Muscle layer of duodenum (tissue), 2 donors: Measurements from ENCODE around the gene NTRK2.

Experiments
- H3K27ac ChIP-seq: one replicate; pipeline ENCODE4 v1.7.0; 2013; ENCODE audit warnings: mild to moderate bottlenecking, low read length
- H3K27me3 ChIP-seq: one replicate; pipeline ENCODE4 v1.7.0; 2013; ENCODE audit warnings: low read depth, mild to moderate bottlenecking, control low read depth, low read length
- H3K36me3 ChIP-seq, 2 donors: one replicate each; pipeline ENCODE4 v1.7.0; 2013; ENCODE audit warnings: low read length in 2 of 2, control low read depth in 1 of 2, mild to moderate bottlenecking in 1 of 2; ENCODE audit not compliant: insufficient read depth in 2 of 2, control insufficient read depth in 1 of 2
- H3K4me1 ChIP-seq, 2 donors: one replicate each; pipeline ENCODE4 v1.7.0; 2013; ENCODE audit warnings: low read length in 2 of 2, mild to moderate bottlenecking in 2 of 2, control low read depth in 1 of 2, moderate library complexity in 1 of 2; ENCODE audit not compliant: insufficient read depth in 2 of 2, control insufficient read depth in 1 of 2
- H3K4me3 ChIP-seq, 2 donors: one replicate each; pipeline ENCODE4 v1.7.0; 2013; ENCODE audit warnings: low read length in 2 of 2, low read depth in 1 of 2, mild to moderate bottlenecking in 1 of 2
- H3K9me3 ChIP-seq, 2 donors: one replicate each; pipeline ENCODE4 v1.7.0; 2013; ENCODE audit warnings: low read length in 2 of 2, control low read depth in 1 of 2, mild to moderate bottlenecking in 1 of 2; ENCODE audit not compliant: control insufficient read depth in 1 of 2
- donor health status: healthy.

Gene NTRK2

GRCh38 chr9:84969736-84970135 lies 300.2 kb downstream of the NTRK2 start:
- H3K9me3 ChIP-seq, result no peaks in the 10 kb centered on the region
- no peak overlapping the region for H3K27ac ChIP-seq
- no peaks in the 10 kb centered on the region for H3K4me1 ChIP-seq
- no peaks in the 10 kb centered on the region for H3K27me3 ChIP-seq
- H3K36me3 ChIP-seq, result no peaks in the 10 kb centered on the region
- H3K4me3 ChIP-seq, result no peak overlapping the region

GRCh38 chr9:84970432-84970831 lies 300.9 kb downstream of the NTRK2 start:
- Histone ChIP-seq H3K4me1 (no peaks in the 10 kb centered on the region), H3K27me3 (no peaks in the 10 kb centered on the region), H3K9me3 (no peaks in the 10 kb centered on the region), H3K27ac (no peak overlapping the region), H3K36me3 (no peaks in the 10 kb centered on the region), H3K4me3 (no peak overlapping the region)

- H3K36me3 ChIP-seq, result no peaks in the 10 kb centered on the region
These were observed 302.0 kb downstream of the NTRK2 start for GRCh38 chr9:84971571-84971970.

GRCh38 chr9:84974258-84974657 lies 304.7 kb downstream of the NTRK2 start:
- H3K4me1 ChIP-seq, result no peaks in the 10 kb centered on the region
- H3K4me3 ChIP-seq, result no peak overlapping the region
- no peaks in the 10 kb centered on the region for H3K27me3 ChIP-seq
- no peaks in the 10 kb centered on the region for H3K9me3 ChIP-seq
- no peaks in the 10 kb centered on the region for H3K36me3 ChIP-seq
- H3K27ac ChIP-seq, result no peak overlapping the region

More at GRCh38 chr9:84971571-84971970, 302.0 kb downstream of the NTRK2 start:
- H3K27ac ChIP-seq, result no peak overlapping the region
- H3K4me1 ChIP-seq, result no peaks in the 10 kb centered on the region
- H3K27me3 ChIP-seq, result no peaks in the 10 kb centered on the region
- H3K4me3 ChIP-seq, result no peak overlapping the region
- H3K9me3 ChIP-seq, result no peaks in the 10 kb centered on the region

GRCh38 chr9:84974855-84975254 lies 305.3 kb downstream of the NTRK2 start:
- Histone ChIP-seq H3K4me3 (no peak overlapping the region), H3K27ac (no peak overlapping the region), H3K36me3 (no peaks in the 10 kb centered on the region), H3K9me3 (no peaks in the 10 kb centered on the region), H3K27me3 (no peaks in the 10 kb centered on the region), H3K4me1 (no peaks in the 10 kb centered on the region)

- H3K9me3 ChIP-seq, result no peaks in the 10 kb centered on the region
- H3K27me3 ChIP-seq, result no peaks in the 10 kb centered on the region
- H3K4me1 ChIP-seq, result no peaks in the 10 kb centered on the region
- no peak overlapping the region for H3K27ac ChIP-seq
- no peaks in the 10 kb centered on the region for H3K36me3 ChIP-seq
- no peak overlapping the region for H3K4me3 ChIP-seq
These were observed 306.4 kb downstream of the NTRK2 start for GRCh38 chr9:84975926-84976325.

GRCh38 chr9:84978661-84979060 lies 309.1 kb downstream of the NTRK2 start:
- Histone ChIP-seq H3K9me3 (no peaks in the 10 kb centered on the region), H3K4me3 (no peak overlapping the region), H3K27me3 (no peaks in the 10 kb centered on the region), H3K36me3 (no peaks in the 10 kb centered on the region), H3K4me1 (no peaks in the 10 kb centered on the region), H3K27ac (no peak overlapping the region)

- no peaks in the 10 kb centered on the region for H3K36me3 ChIP-seq
- no peak overlapping the region for H3K27ac ChIP-seq
These were observed 314.2 kb downstream of the NTRK2 start for GRCh38 chr9:84983749-84984148.

GRCh38 chr9:84988621-84989020 lies 319.1 kb downstream of the NTRK2 start:
- Histone ChIP-seq H3K4me3 (no peak overlapping the region), H3K27ac (no peak overlapping the region), H3K4me1 (no peaks in the 10 kb centered on the region), H3K27me3 (no peaks in the 10 kb centered on the region), H3K36me3 (no peaks in the 10 kb centered on the region), H3K9me3 (no peaks in the 10 kb centered on the region)

More at GRCh38 chr9:84983749-84984148, 314.2 kb downstream of the NTRK2 start:
- no peak overlapping the region for H3K4me3 ChIP-seq
- H3K27me3 ChIP-seq, result no peaks in the 10 kb centered on the region
- no peaks in the 10 kb centered on the region for H3K9me3 ChIP-seq
- no peaks in the 10 kb centered on the region for H3K4me1 ChIP-seq

GRCh38 chr9:84990416-84990815 lies 320.9 kb downstream of the NTRK2 start:
- no peaks in the 10 kb centered on the region for H3K27me3 ChIP-seq
- H3K4me1 ChIP-seq, result no peaks in the 10 kb centered on the region
- no peak overlapping the region for H3K27ac ChIP-seq
- H3K36me3 ChIP-seq, result no peaks in the 10 kb centered on the region
- no peaks in the 10 kb centered on the region for H3K9me3 ChIP-seq
- no peak overlapping the region for H3K4me3 ChIP-seq

GRCh38 chr9:84990850-84991513 lies 321.5 kb downstream of the NTRK2 start:
- Histone ChIP-seq H3K9me3 (no peaks in the 10 kb centered on the region), H3K27ac (no peak overlapping the region), H3K36me3 (no peaks in the 10 kb centered on the region), H3K27me3 (no peaks in the 10 kb centered on the region), H3K4me3 (no peak overlapping the region), H3K4me1 (no peaks in the 10 kb centered on the region)

- H3K4me1 ChIP-seq, result no peaks in the 10 kb centered on the region
- no peak overlapping the region for H3K4me3 ChIP-seq
- H3K27me3 ChIP-seq, result no peaks in the 10 kb centered on the region
- H3K36me3 ChIP-seq, result no peaks in the 10 kb centered on the region
- no peak overlapping the region for H3K27ac ChIP-seq
- H3K9me3 ChIP-seq, result no peaks in the 10 kb centered on the region
These were observed 322.0 kb downstream of the NTRK2 start for GRCh38 chr9:84991514-84991870.
